Measurements from ENCODE around the gene SARNP.

The SARNP gene

DNA sequence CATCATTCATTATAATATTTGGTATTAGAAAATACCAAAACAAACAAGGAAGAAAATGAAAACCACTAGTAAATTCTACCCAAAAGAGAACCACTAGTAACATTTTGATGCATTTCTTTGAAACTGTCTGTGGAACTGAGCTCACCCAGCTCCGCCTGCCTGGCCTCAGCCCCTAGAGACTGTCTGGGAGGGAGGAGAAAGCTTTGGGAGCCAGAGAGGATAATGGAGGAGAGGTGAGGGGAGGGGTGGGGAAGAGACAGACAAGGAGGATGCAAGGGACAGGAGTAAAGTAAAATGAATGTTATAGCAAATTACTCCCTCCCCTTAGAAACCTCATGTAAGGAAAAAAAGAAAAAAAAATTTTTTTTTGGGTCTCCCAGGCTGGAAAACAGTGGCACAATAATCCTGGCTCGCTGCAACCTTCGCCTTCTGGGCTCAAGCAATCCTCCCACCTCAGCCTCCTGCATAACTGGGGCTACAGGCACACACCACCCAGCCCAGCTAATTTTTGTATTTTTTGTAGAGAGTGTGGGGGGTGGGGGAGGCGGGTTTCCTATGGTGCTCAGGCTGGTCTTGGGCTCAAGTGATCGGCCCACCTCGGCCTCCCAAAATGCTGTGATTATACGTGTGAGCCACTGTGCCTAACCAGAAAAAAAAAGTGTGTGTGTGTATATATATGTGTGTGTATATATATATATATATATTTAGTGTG, 28.4 kb upstream of the SARNP start:
- no peak for DNase-seq (ENCODE audit: low read depth)
- TF ChIP-seq, protein P1, sequence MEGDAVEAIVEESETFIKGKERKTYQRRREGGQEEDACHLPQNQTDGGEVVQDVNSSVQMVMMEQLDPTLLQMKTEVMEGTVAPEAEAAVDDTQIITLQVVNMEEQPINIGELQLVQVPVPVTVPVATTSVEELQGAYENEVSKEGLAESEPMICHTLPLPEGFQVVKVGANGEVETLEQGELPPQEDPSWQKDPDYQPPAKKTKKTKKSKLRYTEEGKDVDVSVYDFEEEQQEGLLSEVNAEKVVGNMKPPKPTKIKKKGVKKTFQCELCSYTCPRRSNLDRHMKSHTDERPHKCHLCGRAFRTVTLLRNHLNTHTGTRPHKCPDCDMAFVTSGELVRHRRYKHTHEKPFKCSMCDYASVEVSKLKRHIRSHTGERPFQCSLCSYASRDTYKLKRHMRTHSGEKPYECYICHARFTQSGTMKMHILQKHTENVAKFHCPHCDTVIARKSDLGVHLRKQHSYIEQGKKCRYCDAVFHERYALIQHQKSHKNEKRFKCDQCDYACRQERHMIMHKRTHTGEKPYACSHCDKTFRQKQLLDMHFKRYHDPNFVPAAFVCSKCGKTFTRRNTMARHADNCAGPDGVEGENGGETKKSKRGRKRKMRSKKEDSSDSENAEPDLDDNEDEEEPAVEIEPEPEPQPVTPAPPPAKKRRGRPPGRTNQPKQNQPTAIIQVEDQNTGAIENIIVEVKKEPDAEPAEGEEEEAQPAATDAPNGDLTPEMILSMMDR (IDR thresholded peaks at IDR 0.05; ENCODE audit: insufficient read depth, low read depth, low read length, missing control alignments), result no peak
- no peak overlapping the region for H3K4me3 ChIP-seq (ENCODE audit: low read depth, low read length)

GRCh38 chr12:55845361-55845760, 27.8 kb upstream of the SARNP start:
- TF ChIP-seq, protein P1 (IDR thresholded peaks at IDR 0.05; ENCODE audit: insufficient read depth, low read depth, low read length, missing control alignments), result no peak
- DNase-seq (ENCODE audit: low read depth), result no peak
- no peak overlapping the region for H3K4me3 ChIP-seq (ENCODE audit: low read depth, low read length)

- TF ChIP-seq, protein P1 (IDR thresholded peaks at IDR 0.05; ENCODE audit: insufficient read depth, low read depth, low read length, missing control alignments), result no peak
- no peak for DNase-seq (ENCODE audit: low read depth)
- no peak overlapping the region for H3K4me3 ChIP-seq (ENCODE audit: low read depth, low read length)
Observed at GRCh38 chr12:55844961-55845360, 27.4 kb upstream of the SARNP start.

DNA sequence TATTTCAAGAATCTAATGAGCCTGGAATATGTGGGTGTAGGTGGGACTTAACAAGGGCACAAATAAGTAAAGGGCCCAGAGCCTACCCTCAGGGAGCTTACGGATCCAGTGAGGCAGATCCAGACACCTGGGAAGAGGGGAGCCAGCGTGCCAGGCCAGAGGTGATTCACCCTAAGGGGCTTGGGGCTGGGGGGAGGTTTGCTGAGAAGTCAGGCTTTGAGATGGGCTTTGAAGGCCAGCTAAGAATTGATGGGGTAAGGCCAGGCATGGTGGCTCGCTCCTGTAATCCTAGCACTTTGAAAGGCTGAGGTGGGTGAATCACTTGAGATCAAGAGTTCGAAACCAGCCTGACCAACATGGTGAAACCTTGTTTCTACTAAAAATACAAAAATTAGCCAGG, 25.9 kb upstream of the SARNP start:
- no peak for DNase-seq (ENCODE audit: low read depth)
- TF ChIP-seq, protein P1 (IDR thresholded peaks at IDR 0.05; ENCODE audit: insufficient read depth, low read depth, low read length, missing control alignments), result no peak
- no peak overlapping the region for H3K4me3 ChIP-seq (ENCODE audit: low read depth, low read length)

DNA sequence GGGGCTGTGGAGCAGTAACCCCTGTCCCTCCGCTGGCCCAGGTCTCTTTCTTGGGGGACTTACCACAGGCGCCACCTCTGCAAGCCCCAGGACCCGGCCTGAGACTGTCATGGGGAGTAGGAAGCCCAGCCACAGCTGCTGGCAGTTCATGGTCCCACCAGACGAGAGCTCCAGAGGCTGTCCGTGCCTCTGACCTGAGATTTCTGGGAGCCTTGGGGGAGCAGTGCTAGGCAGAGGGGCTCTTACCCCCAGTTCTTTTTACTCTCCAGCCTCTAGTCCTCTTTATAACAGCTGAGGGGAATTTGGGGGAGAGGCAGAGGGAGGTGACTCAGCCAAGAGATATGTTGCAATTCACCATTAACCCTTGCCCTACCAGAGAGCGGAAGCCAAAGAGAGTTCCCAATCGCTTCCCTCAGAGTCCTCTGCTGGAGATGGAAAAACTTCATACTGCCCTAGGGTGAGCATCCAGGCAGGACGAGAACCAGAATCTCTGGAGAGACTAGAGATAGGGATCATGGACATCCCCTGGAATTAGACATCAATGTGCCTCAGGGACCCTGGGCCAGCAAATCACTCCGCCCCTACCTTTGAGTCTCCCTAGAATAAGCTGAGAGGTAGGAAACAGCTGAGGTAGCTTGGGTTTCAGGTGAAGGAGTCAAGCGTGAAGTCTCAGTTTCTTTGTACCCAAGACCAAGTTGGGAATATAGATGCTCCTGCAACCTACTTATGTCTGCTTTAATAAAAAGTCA, 25.3 kb upstream of the SARNP start, which contains the start of gene MMP19:
Gene MMP19, minus strand, starts transcription at position 256 of the 749 bp plus-strand sequence. Its CDS starts 106 bp downstream, at position 150.
- no peak within 1 kb of the TSS for H3K4me3 ChIP-seq (ENCODE audit: low read depth, low read length)
- DNase-seq (ENCODE audit: low read depth), result no peak
- TF ChIP-seq, protein P1 (IDR thresholded peaks at IDR 0.05; ENCODE audit: insufficient read depth, low read depth, low read length, missing control alignments), result no peak

- no peak for DNase-seq (ENCODE audit: low read depth)
- no peak overlapping the region for H3K4me3 ChIP-seq (ENCODE audit: low read depth, low read length)
- TF ChIP-seq, protein P1 (IDR thresholded peaks at IDR 0.05; ENCODE audit: insufficient read depth, low read depth, low read length, missing control alignments), result no peak
Observed at GRCh38 chr12:55840581-55841351, 23.2 kb upstream of the SARNP start.
